Stimulated activated CD8-positive, alpha-beta memory T cell treated with anti-CD3 and anti-CD28 coated beads, Interleukin-15, amount 100 ng/mL, for 48 hours (primary cell): Measurements from ENCODE around the gene D2HGDH.
"Not testable (repeated sequence)": the region's sequence is repeated elsewhere in the genome, so short reads cannot be mapped to it uniquely, and the experiment has no call there.

Source experiments
- DNase-seq, 2 donors: peaks; one replicate each; pipeline ENCODE4 v3.0.0-alpha.2; 2020; ENCODE audit warnings: low read depth in 2 of 2

The D2HGDH gene

GRCh38 chr2:241768251-241768711 is 33.9 kb downstream of the D2HGDH start:
- DNase-seq = no peak

DNA sequence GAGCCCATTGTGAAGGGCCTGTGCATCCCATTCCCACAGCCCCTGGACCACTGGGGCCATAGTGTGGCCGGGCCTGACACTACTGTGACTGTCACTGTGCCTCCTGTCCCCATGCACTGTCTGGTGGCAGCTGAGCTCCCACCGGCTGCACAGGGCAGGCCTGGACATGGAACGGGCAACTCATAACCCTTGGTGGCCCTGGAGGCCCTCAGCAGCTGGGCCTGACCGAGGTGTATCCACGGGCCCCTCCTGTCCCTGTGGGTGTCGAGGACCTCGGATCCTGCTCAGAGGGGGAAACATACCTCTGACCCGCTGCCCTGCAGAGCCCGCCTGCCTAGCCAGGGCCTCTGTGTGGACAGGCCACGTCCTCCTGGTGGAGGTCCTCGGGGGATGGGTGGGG is 34.4 kb downstream of the D2HGDH start:
- DNase-seq = no peak

DNA sequence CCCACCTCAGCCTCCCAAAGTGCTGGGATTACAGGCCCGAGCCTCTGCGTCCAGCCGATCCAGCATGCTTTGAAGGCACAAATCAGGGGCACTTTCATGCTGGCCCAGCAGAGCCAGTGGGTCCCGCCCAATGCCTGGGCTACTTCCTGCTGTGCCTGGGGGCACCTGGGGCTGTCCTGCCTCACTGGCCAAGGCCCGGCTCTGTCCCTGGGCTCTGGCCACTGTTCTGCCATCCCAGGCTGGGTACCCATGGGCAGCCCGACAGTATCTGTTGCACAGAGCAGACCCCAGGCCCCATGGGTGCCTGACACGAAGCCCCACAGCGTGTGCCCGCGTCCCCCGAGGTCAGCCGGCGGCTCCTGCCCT is 35.4 kb downstream of the D2HGDH start:
- no peak for DNase-seq

- no peak for DNase-seq
Observed at GRCh38 chr2:241770185-241770935, 35.9 kb downstream of the D2HGDH start.

DNA sequence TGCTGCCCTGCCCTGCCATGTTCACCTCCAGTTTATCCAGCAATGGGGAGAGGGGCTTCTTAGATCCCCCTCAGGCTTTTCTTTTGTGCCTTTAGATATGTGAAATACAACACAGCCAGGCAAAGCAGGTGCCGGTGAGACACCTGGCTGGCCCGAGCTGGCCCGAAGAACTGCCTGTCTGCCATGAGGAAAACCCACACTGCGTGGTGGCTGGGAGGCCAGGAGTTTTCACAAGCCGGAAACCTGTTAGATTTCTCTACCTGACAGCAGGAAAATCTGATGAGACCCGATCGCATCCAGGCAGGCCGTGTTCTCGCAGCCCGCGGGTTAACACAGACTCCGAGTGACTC is 36.5 kb downstream of the D2HGDH start:
- DNase-seq = no peak

DNA sequence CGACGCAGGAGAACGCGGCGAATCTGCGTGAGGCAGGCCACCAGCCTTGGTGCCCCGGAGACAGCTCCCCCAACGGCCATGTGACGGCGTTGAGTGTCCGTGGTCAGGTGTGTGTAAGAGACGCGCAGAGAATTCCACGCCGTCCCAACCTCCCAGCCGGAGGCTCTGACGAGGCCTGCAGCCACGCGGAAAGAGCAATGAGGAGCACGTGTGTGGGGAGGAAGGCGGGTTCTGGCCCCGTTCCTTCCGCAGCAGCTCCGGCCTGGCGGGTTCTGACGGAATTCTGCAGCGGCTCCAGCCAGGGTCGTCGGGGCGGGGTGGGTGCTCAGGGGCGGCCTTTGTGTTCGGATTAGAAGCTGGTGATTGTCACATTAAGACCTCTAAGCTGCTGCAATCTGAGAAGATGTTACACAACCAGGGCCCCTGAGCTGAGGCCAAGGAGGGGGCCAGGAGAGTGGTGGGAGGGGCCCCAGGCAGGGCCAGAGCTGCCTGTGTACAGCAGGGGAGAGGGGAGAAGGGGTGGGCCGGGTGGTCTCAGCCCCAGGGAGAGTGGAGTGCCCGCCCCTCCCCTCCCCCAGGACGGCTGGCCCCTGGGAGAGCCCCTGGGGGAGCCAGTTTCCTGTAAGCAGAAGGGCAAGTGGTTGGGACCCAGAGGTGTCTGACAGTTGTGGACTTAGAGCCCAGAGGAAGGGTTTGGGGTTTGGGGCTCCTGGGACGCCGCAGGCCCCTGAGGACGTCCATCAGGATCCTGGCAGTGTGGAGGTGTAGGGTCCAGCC is 37.0 kb downstream of the D2HGDH start:
- DNase-seq = no peak

DNA sequence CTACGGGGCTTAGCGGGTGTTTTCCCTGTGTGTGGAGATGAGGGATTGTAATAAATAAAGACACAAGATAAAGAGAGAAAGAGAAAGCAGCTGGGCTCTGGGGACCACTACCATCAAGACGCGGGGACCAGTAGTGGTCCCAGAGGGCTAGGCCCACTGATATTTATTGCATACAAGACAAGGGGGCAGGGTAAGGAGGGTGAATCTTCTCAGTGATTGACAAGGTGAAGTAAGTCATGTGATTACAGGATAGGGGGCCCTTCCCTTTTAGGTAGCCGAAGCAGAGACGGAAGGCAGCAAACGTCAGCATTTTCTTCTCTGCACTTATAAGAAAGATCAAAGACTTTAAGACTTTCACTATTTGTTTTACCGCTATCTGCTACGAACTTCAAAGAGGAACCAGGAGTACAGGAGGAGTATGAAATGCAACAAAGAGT is 37.7 kb downstream of the D2HGDH start:
- no peak for DNase-seq

DNA sequence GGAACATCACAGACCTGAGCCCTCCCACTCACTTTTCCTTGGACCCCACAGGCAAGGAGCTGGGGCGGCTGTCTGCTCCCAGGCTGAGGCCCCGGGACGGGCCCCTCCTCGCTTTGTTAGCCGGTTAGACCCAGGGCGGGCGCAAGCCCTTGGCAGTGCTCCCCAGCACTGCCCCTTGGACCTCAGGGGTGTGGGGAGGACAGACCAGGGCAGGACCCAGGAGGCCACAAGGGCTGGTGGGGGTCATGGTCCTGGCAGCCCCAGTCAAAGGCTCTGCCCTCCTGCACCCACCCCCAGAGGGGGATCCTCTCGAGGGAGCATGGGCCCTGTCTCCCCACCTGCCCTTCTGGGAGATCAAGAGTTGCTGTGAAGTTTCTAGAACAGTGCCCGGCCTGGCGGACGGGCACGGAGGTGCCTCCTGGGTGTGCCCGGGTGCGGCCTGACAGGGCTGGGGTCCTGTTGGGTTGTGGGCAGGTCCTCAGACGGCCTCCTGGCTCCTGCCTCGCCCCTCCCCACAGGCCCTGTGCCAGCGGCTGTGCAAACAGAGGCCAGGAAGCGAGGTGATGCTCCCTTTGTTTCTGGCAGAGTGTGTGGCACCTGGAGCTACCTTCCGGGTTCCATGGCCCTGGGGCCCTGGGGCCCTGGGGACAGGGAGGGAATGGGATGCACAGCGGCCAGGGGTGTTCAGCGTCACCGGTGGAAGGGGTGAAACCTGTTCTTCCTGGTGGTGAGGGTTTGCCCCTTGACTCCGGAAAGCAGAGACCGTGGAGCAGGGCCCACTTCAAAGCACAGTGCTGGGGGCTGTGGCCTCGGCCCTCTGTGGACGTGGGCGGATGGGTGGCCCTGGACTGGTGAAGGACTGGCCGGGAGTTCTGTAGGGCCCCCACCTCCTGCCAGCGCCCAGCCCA is 39.3 kb downstream of the D2HGDH start:
- DNase-seq = no peak

GRCh38 chr2:241774419-241775222 is 40.2 kb downstream of the D2HGDH start:
- no peak for DNase-seq

DNA sequence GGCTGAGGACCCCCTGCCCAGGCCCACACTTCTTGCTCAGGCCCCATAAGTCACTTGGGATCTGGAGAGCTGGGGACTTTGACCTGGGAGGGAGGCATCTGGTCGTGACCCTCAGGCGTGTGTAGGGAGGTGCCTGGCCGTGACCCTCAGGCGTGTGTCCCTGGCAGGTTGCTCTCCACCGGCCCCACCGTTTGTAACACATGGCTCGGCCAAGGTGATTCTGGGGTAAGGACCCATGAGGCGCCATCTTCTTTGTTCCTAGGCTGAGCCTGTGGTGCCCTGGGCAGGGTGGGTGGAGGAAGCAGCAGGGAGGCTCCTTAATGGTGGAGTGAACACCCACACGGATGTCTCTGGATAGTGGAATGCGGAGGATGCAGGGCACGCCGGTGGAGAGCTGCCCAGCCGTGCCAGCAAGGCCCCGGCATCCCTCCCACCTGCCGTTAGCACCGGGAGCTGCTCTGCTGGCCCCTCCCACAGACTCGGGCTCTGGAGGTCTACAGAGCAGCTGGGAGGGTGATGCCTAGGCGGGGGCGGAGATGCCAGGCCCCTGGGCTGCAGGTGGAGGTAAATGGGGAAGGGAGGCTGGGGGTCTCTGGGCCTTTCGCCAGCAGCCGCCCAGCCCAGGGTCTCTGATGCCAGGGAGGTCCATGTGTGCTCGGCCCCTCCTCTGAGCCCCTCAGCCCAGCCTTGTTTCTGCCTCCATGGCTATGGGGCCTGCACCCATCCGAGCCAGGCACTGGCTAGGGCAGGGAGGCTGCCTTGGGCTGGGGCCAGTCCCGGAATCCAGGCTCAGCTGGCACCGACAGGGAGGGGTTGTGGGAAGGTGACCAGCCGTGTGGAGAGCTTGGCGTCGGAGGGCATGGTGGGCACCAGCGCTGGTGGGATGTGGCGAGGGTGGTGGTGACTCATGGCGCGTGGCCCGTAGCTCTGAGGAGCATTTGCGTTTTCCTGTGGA is 41.1 kb downstream of the D2HGDH start:
- no peak for DNase-seq

DNA sequence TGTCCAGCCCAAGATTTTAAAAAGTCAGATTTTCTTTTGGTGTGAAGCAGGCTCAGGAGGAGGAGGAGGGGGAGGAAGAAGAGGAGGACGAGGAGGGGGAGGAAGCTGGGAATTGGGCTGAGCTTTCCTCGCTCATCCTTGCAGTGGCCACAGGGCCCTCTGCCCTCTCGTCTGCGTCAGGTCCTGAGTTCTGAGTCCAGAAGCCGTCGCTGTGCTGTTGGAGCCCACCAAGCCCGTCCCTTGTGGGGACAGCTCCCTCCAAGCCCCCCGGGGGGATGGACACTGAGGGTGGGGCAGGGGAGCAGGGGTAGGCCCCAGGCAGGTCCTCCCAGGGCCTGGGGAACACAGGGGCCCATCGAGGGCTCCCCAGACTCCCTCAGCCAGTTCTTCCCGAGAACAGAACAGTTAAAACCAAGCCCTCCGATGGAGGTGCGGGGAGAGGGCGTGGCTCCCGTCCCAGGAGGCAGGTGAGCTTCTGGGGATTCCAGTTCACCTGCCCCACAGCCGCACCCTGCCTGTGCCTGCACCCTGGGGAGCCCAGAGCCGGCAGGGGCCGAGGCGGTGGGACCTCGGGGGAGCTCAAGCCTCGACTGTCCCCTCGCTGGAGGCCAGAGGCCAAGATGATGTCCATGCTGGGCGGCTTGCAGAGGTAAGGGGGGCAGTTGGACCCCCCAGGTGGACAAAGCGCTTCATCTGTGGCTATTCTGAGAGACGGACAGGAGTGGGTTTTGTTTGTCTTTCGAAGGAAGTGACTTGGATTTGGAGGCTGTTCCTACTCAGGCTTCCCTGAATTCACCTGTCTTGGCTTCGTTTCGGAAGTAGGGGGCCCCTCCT is 42.1 kb downstream of the D2HGDH start, which contains the start of gene GAL3ST2:
Gene GAL3ST2 (plus strand): TSS at position 487 of the 834 bp plus-strand sequence. CDS start 134 bp downstream, at position 621.
- DNase-seq = no peak

DNA sequence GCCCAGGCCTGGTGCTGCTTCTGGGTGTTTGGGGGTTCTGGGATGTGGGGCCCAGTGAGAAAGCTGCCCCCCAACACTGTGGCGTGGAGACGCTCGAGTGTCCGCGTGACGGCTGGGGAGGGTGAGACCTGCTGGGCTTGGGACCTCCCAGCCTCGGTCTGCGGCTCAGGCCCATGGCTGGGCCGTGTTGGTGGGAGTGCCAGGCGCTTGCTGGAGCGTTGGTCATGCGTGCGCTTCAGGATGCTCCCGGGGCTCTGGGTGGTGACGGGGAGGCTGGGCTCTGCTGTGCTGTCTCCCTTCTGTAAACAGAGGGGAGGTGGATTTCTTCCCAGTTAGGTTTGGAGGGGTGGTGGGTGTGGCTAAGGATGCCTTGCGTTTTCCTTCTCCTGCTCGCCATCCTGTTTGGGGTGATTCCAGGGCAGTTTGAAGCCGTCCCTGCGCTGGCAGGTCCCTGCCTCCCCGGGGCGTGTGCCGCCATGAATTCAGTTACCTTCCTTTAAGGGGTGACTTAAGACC is 42.8 kb downstream of the D2HGDH start:
- no peak for DNase-seq

GRCh38 chr2:241777686-241778627 is 43.5 kb downstream of the D2HGDH start:
- no peak for DNase-seq

GRCh38 chr2:241780939-241781569 is 46.6 kb downstream of the D2HGDH start:
- DNase-seq = no peak

DNA sequence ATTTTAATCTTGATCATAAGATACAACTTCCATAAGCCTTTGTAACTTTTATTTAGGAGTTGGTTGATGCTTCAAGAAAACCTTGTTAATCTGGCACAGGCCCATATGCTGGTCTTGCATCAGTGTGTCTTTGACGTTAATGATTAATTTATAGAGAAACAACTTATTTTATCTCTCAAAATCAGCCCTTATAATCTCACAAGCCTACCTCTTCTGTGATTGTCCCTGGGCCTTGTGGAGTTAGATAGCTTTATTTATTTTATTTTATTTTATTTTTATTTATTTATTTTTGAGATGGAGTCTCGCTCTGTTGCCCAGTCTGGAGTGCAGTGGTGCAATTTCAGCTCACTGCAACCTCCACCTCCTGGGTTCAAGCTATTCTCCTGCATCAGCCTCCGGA is 47.6 kb downstream of the D2HGDH start:
- DNase-seq = not testable (repeated sequence)

GRCh38 chr2:241788135-241788534 is 53.7 kb downstream of the D2HGDH start:
- DNase-seq = no peak

DNA sequence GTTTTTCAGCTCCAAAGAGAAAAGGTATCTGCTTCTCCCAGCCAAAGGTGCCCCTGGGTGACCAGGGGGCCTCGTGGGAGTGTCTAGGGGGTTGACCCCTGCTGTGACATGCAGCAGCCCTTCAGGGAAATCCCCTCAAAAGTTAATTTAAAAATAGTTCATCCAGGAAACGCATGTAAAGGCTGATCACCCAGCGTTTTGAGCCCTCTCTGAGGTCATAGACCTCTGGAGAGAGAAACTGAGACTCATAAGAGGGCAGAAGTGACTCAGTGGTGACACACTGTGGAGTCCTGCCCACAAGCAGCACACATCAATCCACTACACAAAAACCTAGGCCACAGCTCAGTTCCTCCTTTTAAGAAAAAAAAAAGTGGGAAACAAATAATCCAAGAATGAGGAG is 54.1 kb downstream of the D2HGDH start:
- DNase-seq = peak; percentile 37
